CD4-positive, alpha-beta T cell (primary cell): ENCODE data around the gene PGS1. TPM values are rescaled to one million over a fixed set of nuclear protein-coding genes. Genes with fewer than 3 reads are reported as not detected.

Experiments
- ATAC-seq: fragments of 200-7000 bp; cut with Tn5 transposase; one replicate; pipeline ENCODE4 v1.10.0; 2022; ENCODE audit warnings: mild to moderate bottlenecking; ENCODE audit not compliant: poor library complexity
- CTCF ChIA-PET: fragments of 350-600 bp; sonication (Branson Sonifier 250); formaldehyde crosslinking; loops from one replicate; lab custom pipeline; 2021; ENCODE audit warnings: antibody characterized with exemption, inconsistent platforms; lab: Charles Lee
- POLR2A ChIA-PET: fragments of 350-600 bp; sonication (Branson Sonifier 250); formaldehyde crosslinking; loops from one replicate; lab custom pipeline; 2021; ENCODE audit warnings: antibody characterized with exemption, inconsistent platforms; lab: Charles Lee
- DNase-seq, 14 experiments: peaks; one replicate each; pipeline ENCODE4 v3.0.0-alpha.2; 2013 to 2020; ENCODE audit warnings: mixed read lengths in 2 of 14
- H3K27ac ChIP-seq, 2 donors: one replicate each; pipeline versions ENCODE4 v1.5.1 to v1.7.0; 2013; ENCODE audit warnings: low read length in 2 of 2, low read depth in 1 of 2, mild to moderate bottlenecking in 1 of 2
- H3K27me3 ChIP-seq, 2 experiments: 1 replicate in 1 of 2; 2 replicates in 1 of 2; pipeline versions ENCODE4 v1.6.1 to v1.7.0; 2013; ENCODE audit warnings: low read length in 2 of 2, control low read depth in 1 of 2, mild to moderate bottlenecking in 1 of 2, moderate library complexity in 1 of 2; ENCODE audit not compliant: insufficient read depth in 2 of 2, control insufficient read depth in 1 of 2
- H3K36me3 ChIP-seq: one replicate; pipeline ENCODE4 v1.6.1; 2013; ENCODE audit warnings: low read length, control low read depth; ENCODE audit not compliant: insufficient read depth
- H3K4me1 ChIP-seq: one replicate; pipeline ENCODE4 v1.6.1; 2013; ENCODE audit warnings: low read length, control low read depth; ENCODE audit not compliant: insufficient read depth
- H3K4me3 ChIP-seq: one replicate; pipeline ENCODE4 v1.5.1; 2013; ENCODE audit warnings: mild to moderate bottlenecking, low read length, moderate library complexity
- H3K9me3 ChIP-seq, 2 experiments: 1 replicate in 1 of 2; 2 replicates in 1 of 2; pipeline versions ENCODE4 v1.6.1 to v1.7.0; 2013; ENCODE audit warnings: low read length in 2 of 2, mild to moderate bottlenecking in 2 of 2, control low read depth in 1 of 2, moderate library complexity in 1 of 2; ENCODE audit not compliant: control insufficient read depth in 1 of 2, insufficient read depth in 1 of 2
- H3K27ac Mint-ChIP-seq: one replicate; pipeline ENCODE4 v1.8.0; 2020; ENCODE audit warnings: mixed read lengths
- H3K27me3 Mint-ChIP-seq: one replicate; pipeline ENCODE4 v1.8.0; 2021; ENCODE audit warnings: mixed read lengths
- H3K36me3 Mint-ChIP-seq: one replicate; pipeline ENCODE4 v1.8.0; 2021; ENCODE audit warnings: low read depth, mixed read lengths
- H3K4me1 Mint-ChIP-seq: one replicate; pipeline ENCODE4 v1.8.0; 2021; ENCODE audit warnings: low read depth, mixed read lengths
- H3K4me3 Mint-ChIP-seq: one replicate; pipeline ENCODE4 v1.8.0; 2020; ENCODE audit warnings: mild to moderate bottlenecking, mixed read lengths
- H3K9me3 Mint-ChIP-seq: one replicate; pipeline ENCODE4 v1.8.0; 2020; ENCODE audit warnings: mixed read lengths
- CTCF ChIP-seq: fragments of 200-600 bp; IDR thresholded peaks from one replicate; pipeline ENCODE4 v1.8.0; 2022; ENCODE audit warnings: antibody characterized with exemption, mild to moderate bottlenecking
- intact Hi-C, 2 experiments: fragments of 100-400 bp; cut with DNase I in 1 of 2; cut with micrococcal nuclease in 1 of 2; formaldehyde crosslinking; loops; one replicate each; pipeline versions ENCODE4 v1.15.1 to v1.9.0; 2023 to 2025; cut with DNase I, micrococcal nuclease
- total RNA-seq, 174 experiments: library from RNA in 2 of 174; stranded (reverse) in 2 of 174; gene quantifications; one replicate each; pipeline ENCODE4 v1.2.3 and lab custom pipeline; 2021 to 2026

The PGS1 gene
- total RNA-seq, 2 experiments from 2014 or later, result 40.9 to 45.3 TPM

- Histone ChIP-seq H3K9me3 (no peaks in the 10 kb centered on the region), H3K4me3 (no peak overlapping the region), H3K27ac (no peak overlapping the region), H3K4me1 (peaks cover 36% of the 10 kb centered on the region), H3K27me3 (no peaks in the 10 kb centered on the region), H3K36me3 (no peaks in the 10 kb centered on the region)
- H3K4me1 Mint-ChIP-seq, result peaks cover 46% of the 10 kb centered on the region
- no peaks in the 10 kb centered on the region for H3K36me3 Mint-ChIP-seq
- no peak for TF ChIP-seq CTCF
- no peak overlapping the region for H3K4me3 Mint-ChIP-seq
- ChIA-PET CTCF (interaction anchor here (1.2 kb wide), 3 partner anchors 9 to 25 kb away, joined by 3 to 4 read pairs (median 4); no protein-coding TSS in a partner anchor), POLR2A (interaction anchor here (1.5 kb wide), 1 partner anchor 21 kb away, joined by 6 read pairs; no protein-coding TSS in a partner anchor)
- intact Hi-C loops, result no loop called here
- ATAC-seq, result no peak
- H3K9me3 Mint-ChIP-seq, result no peaks in the 10 kb centered on the region
- H3K27me3 Mint-ChIP-seq, result no peaks in the 10 kb centered on the region
- DNase-seq, result no peak
- H3K27ac Mint-ChIP-seq, result no peak overlapping the region
These were observed 43.2 kb upstream of the PGS1 start for GRCh38 chr17:78335209-78335608.

GRCh38 chr17:78337244-78338109 lies 41.0 kb upstream of the PGS1 start:
- peak overlapping the region; percentile 47 for H3K27ac Mint-ChIP-seq
- H3K4me1 Mint-ChIP-seq, result peaks cover 52% of the 10 kb centered on the region
- H3K9me3 Mint-ChIP-seq, result no peaks in the 10 kb centered on the region
- H3K4me3 ChIP-seq, result no peak overlapping the region
- TF ChIP-seq CTCF, result no peak
- peaks cover 50% of the 10 kb centered on the region for H3K4me1 ChIP-seq
- H3K36me3 ChIP-seq, result no peaks in the 10 kb centered on the region
- DNase-seq (peak in 3 of 14 experiments; percentile 18 to 81 (median 72)), ATAC-seq (no peak)
- CTCF ChIA-PET, result no interaction called here
- H3K9me3 ChIP-seq, result no peaks in the 10 kb centered on the region
- H3K27ac ChIP-seq, result no peak overlapping the region
- no peaks in the 10 kb centered on the region for H3K27me3 Mint-ChIP-seq
- intact Hi-C loops, result no loop called here
- POLR2A ChIA-PET, result no interaction called here
- no peaks in the 10 kb centered on the region for H3K36me3 Mint-ChIP-seq
- H3K4me3 Mint-ChIP-seq, result no peak overlapping the region
- H3K27me3 ChIP-seq, result no peaks in the 10 kb centered on the region

GRCh38 chr17:78338486-78339259 lies 39.8 kb upstream of the PGS1 start:
- Mint-ChIP-seq H3K4me1 (peaks cover 53% of the 10 kb centered on the region), H3K36me3 (no peaks in the 10 kb centered on the region), H3K27me3 (no peaks in the 10 kb centered on the region), H3K4me3 (peak overlapping the region; percentile 85), H3K27ac (peak overlapping the region; percentile 97), H3K9me3 (no peaks in the 10 kb centered on the region)
- TF ChIP-seq CTCF, result no peak
- DNase-seq (peak in 4 of 14 experiments; percentile 37 to 80 (median 62)), ATAC-seq (peak; percentile 30)
- intact Hi-C loops, result no loop called here
- CTCF ChIA-PET, result interaction anchor here (1.1 to 2.6 kb wide), 3 partner anchors 23 to 88 kb away, joined by 4 to 13 read pairs (median 7); partner anchors contain the start of gene PGS1
- H3K27ac ChIP-seq, result no peak overlapping the region
- H3K36me3 ChIP-seq, result no peaks in the 10 kb centered on the region
- no peak overlapping the region for H3K4me3 ChIP-seq
- H3K9me3 ChIP-seq, result no peaks in the 10 kb centered on the region
- peaks cover 51% of the 10 kb centered on the region for H3K4me1 ChIP-seq
- POLR2A ChIA-PET, result interaction anchor here (1.3 to 1.9 kb wide), 2 partner anchors 25 to 83 kb away, joined by 3 to 6 read pairs; no protein-coding TSS in a partner anchor
- no peaks in the 10 kb centered on the region for H3K27me3 ChIP-seq
